ENCODE measurements around the gene RDH16. TPM values are rescaled to one million over a fixed set of nuclear protein-coding genes. Genes with fewer than 3 reads are reported as not detected.
"Not testable (repeated sequence)": the region's sequence is repeated elsewhere in the genome, so short reads cannot be mapped to it uniquely, and the experiment has no call there.

Gene RDH16
- total RNA-seq, 1 experiment from 2014 or later = 0.39 TPM

GRCh38 chr12:56978397-56979138, 21.2 kb upstream of the RDH16 start:
- DNase-seq = no peak
- Histone ChIP-seq H3K27me3 (replicated peaks; ENCODE audit: control insufficient read depth, insufficient read depth, low read length) (no peaks in the 10 kb centered on the region), H3K36me3 (ENCODE audit: control insufficient read depth, insufficient read depth, low read length) (no peaks in the 10 kb centered on the region), H3K4me1 (no peaks in the 10 kb centered on the region), H3K9me3 (no peaks in the 10 kb centered on the region), H3K4me3 (ENCODE audit: low read depth, low read length) (no peak overlapping the region)
- Mint-ChIP-seq H3K4me3 (ENCODE audit: unreplicated experiment) (no peak overlapping the region), H3K36me3 (ENCODE audit: insufficient read depth, unreplicated experiment) (no peaks in the 10 kb centered on the region), H3K27ac (ENCODE audit: unreplicated experiment) (no peak overlapping the region), H3K27me3 (ENCODE audit: insufficient read depth, unreplicated experiment) (no peaks in the 10 kb centered on the region), H3K9me3 (ENCODE audit: unreplicated experiment) (no peaks in the 10 kb centered on the region), H3K4me1 (ENCODE audit: low read depth, unreplicated experiment) (no peaks in the 10 kb centered on the region)
- TF ChIP-seq CTCF (IDR thresholded peaks at IDR 0.05; ENCODE audit: insufficient read depth in 1 of 2, low read depth in 1 of 2, low read length in 1 of 2, severe bottlenecking in 1 of 2, unreplicated experiment in 1 of 2) = no peak
- ChIA-PET CTCF (no interaction called here), POLR2A (no interaction called here)
- intact Hi-C loops (cut with micrococcal nuclease; ENCODE audit: unreplicated experiment) = no loop called here
- no TSS peak for BruUV-seq (replicated peaks)

GRCh38 chr12:56977361-56977760, 20.0 kb upstream of the RDH16 start:
- H3K27me3 ChIP-seq (replicated peaks; ENCODE audit: control insufficient read depth, insufficient read depth, low read length); H3K9me3 Mint-ChIP-seq (ENCODE audit: unreplicated experiment); H3K4me3 ChIP-seq (ENCODE audit: low read depth, low read length); H3K4me1 ChIP-seq; intact Hi-C loops (cut with micrococcal nuclease; ENCODE audit: unreplicated experiment); H3K36me3 Mint-ChIP-seq (ENCODE audit: insufficient read depth, unreplicated experiment); DNase-seq; H3K9me3 ChIP-seq; H3K36me3 ChIP-seq (ENCODE audit: control insufficient read depth, insufficient read depth, low read length); H3K4me3 Mint-ChIP-seq (ENCODE audit: unreplicated experiment); CTCF ChIA-PET; H3K27ac Mint-ChIP-seq (ENCODE audit: unreplicated experiment); H3K4me1 Mint-ChIP-seq (ENCODE audit: low read depth, unreplicated experiment); POLR2A ChIA-PET; BruUV-seq (replicated peaks); H3K27me3 Mint-ChIP-seq (ENCODE audit: insufficient read depth, unreplicated experiment): not testable (repeated sequence)

GRCh38 chr12:56974224-56974623, 16.8 kb upstream of the RDH16 start:
- H3K4me3 ChIP-seq (ENCODE audit: low read depth, low read length); CTCF ChIA-PET; H3K27me3 ChIP-seq (replicated peaks; ENCODE audit: control insufficient read depth, insufficient read depth, low read length); H3K27ac Mint-ChIP-seq (ENCODE audit: unreplicated experiment); H3K4me3 Mint-ChIP-seq (ENCODE audit: unreplicated experiment); H3K4me1 ChIP-seq; H3K4me1 Mint-ChIP-seq (ENCODE audit: low read depth, unreplicated experiment); POLR2A ChIA-PET; H3K9me3 Mint-ChIP-seq (ENCODE audit: unreplicated experiment); H3K36me3 ChIP-seq (ENCODE audit: control insufficient read depth, insufficient read depth, low read length); H3K9me3 ChIP-seq; H3K36me3 Mint-ChIP-seq (ENCODE audit: insufficient read depth, unreplicated experiment); DNase-seq; H3K27me3 Mint-ChIP-seq (ENCODE audit: insufficient read depth, unreplicated experiment); BruUV-seq (replicated peaks); intact Hi-C loops (cut with micrococcal nuclease; ENCODE audit: unreplicated experiment): not testable (repeated sequence)

- POLR2A ChIA-PET; H3K4me3 Mint-ChIP-seq (ENCODE audit: unreplicated experiment); intact Hi-C loops (cut with micrococcal nuclease; ENCODE audit: unreplicated experiment); H3K27ac Mint-ChIP-seq (ENCODE audit: unreplicated experiment); DNase-seq; H3K36me3 ChIP-seq (ENCODE audit: control insufficient read depth, insufficient read depth, low read length); H3K9me3 Mint-ChIP-seq (ENCODE audit: unreplicated experiment); H3K4me1 Mint-ChIP-seq (ENCODE audit: low read depth, unreplicated experiment); BruUV-seq (replicated peaks); H3K4me1 ChIP-seq; H3K36me3 Mint-ChIP-seq (ENCODE audit: insufficient read depth, unreplicated experiment); CTCF ChIA-PET; H3K9me3 ChIP-seq; H3K4me3 ChIP-seq (ENCODE audit: low read depth, low read length); H3K27me3 Mint-ChIP-seq (ENCODE audit: insufficient read depth, unreplicated experiment); H3K27me3 ChIP-seq (replicated peaks; ENCODE audit: control insufficient read depth, insufficient read depth, low read length): not testable (repeated sequence)
These were observed 11.5 kb upstream of the RDH16 start for GRCh38 chr12:56968910-56969309.

DNA sequence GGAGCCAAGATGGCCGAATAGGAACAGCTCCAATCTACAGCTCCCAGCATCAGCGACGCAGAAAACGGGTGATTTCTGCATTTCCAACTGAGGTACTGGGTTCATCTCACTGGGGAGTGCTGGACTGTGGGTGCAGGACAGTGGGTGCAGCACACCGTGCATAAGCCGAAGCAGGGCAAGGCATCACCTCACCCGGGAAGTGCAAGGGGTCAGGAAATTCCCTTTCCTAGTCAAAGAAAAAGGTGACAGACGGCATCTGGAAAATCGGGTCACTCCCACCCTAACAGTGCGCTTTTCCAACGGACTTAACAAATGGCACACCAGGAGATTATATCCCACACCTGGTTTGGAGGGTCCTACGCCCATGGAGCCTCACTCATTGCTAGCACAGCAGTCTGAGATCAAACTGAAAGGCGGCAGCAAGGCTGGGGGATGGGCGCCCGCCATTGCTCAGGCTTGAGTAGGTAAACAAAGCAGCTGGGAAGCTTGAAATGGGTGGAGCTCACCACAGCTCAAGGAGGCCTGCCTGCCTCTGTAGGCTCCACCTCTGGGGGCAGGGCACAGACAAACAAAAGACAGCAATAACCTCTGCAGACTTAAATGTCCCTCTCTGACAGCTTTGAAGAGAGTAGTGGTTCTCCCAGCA, 8.7 kb upstream of the RDH16 start:
- H3K9me3 ChIP-seq; intact Hi-C loops (cut with micrococcal nuclease; ENCODE audit: unreplicated experiment); H3K4me3 ChIP-seq (ENCODE audit: low read depth, low read length); H3K4me1 ChIP-seq; H3K9me3 Mint-ChIP-seq (ENCODE audit: unreplicated experiment); H3K27me3 ChIP-seq (replicated peaks; ENCODE audit: control insufficient read depth, insufficient read depth, low read length); BruUV-seq (replicated peaks); POLR2A ChIA-PET; H3K27ac Mint-ChIP-seq (ENCODE audit: unreplicated experiment); H3K27me3 Mint-ChIP-seq (ENCODE audit: insufficient read depth, unreplicated experiment); CTCF ChIA-PET; H3K36me3 Mint-ChIP-seq (ENCODE audit: insufficient read depth, unreplicated experiment); H3K36me3 ChIP-seq (ENCODE audit: control insufficient read depth, insufficient read depth, low read length); H3K4me1 Mint-ChIP-seq (ENCODE audit: low read depth, unreplicated experiment): not testable (repeated sequence)
- peak overlapping the region; percentile 17 for H3K4me3 Mint-ChIP-seq (ENCODE audit: unreplicated experiment)
- DNase-seq = peak; percentile 17 to 50

GRCh38 chr12:56965124-56965523, 7.7 kb upstream of the RDH16 start:
- H3K27me3 Mint-ChIP-seq (ENCODE audit: insufficient read depth, unreplicated experiment); POLR2A ChIA-PET; H3K4me1 Mint-ChIP-seq (ENCODE audit: low read depth, unreplicated experiment); H3K27me3 ChIP-seq (replicated peaks; ENCODE audit: control insufficient read depth, insufficient read depth, low read length); H3K9me3 ChIP-seq; H3K36me3 ChIP-seq (ENCODE audit: control insufficient read depth, insufficient read depth, low read length); H3K36me3 Mint-ChIP-seq (ENCODE audit: insufficient read depth, unreplicated experiment); DNase-seq; H3K4me3 ChIP-seq (ENCODE audit: low read depth, low read length); intact Hi-C loops (cut with micrococcal nuclease; ENCODE audit: unreplicated experiment); CTCF ChIA-PET; H3K4me1 ChIP-seq; H3K4me3 Mint-ChIP-seq (ENCODE audit: unreplicated experiment); BruUV-seq (replicated peaks); H3K27ac Mint-ChIP-seq (ENCODE audit: unreplicated experiment); H3K9me3 Mint-ChIP-seq (ENCODE audit: unreplicated experiment): not testable (repeated sequence)
